ENCODE results near the gene GPBAR1. TPM values are rescaled to one million over a fixed set of nuclear protein-coding genes. Genes with fewer than 3 reads are reported as not detected.

The GPBAR1 gene, protein sequence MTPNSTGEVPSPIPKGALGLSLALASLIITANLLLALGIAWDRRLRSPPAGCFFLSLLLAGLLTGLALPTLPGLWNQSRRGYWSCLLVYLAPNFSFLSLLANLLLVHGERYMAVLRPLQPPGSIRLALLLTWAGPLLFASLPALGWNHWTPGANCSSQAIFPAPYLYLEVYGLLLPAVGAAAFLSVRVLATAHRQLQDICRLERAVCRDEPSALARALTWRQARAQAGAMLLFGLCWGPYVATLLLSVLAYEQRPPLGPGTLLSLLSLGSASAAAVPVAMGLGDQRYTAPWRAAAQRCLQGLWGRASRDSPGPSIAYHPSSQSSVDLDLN
- total RNA-seq = 1.9 TPM

GRCh38 chr2:218260742-218261422 lies at the start of gene GPBAR1:
Gene GPBAR1 (plus strand): TSS chr2:218261015. CDS start chr2:218262725, 1,710 bp downstream.

GRCh38 chr2:218216674-218217359 lies 44.0 kb upstream of the GPBAR1 start, which contains the start of gene ARPC2:
Gene ARPC2 (plus strand): TSS chr2:218217189. CDS start chr2:218217471, 282 bp downstream.

GRCh38 chr2:218269900-218270720 lies 9.3 kb downstream of the GPBAR1 start, which contains the start of the genes AAMP and PNKD:
Gene AAMP (minus strand): TSS chr2:218270137. CDS start chr2:218270086, 51 bp downstream.
Gene PNKD (plus strand): TSS chr2:218270519. CDS start chr2:218270536, 17 bp downstream.

GRCh38 chr2:218292048-218293014 lies 31.5 kb downstream of the GPBAR1 start, which contains the start of gene TMBIM1:
Gene TMBIM1 (minus strand): TSS chr2:218292503. CDS start chr2:218282141, 10,362 bp downstream.

Other genes starting within 250 kb of the GPBAR1 start
- 0.29 TPM for gene RUFY4, start 191.8 kb upstream of the GPBAR1 start, total RNA-seq
- 1.1 TPM for gene CXCR2, start 135.0 kb upstream of the GPBAR1 start, total RNA-seq
- gene CXCR1, start 94.1 kb upstream of the GPBAR1 start, total RNA-seq = 1.4 TPM
- 159 TPM for gene ARPC2, start 43.8 kb upstream of the GPBAR1 start, total RNA-seq
- 141 TPM for gene AAMP, start 9.1 kb downstream of the GPBAR1 start, total RNA-seq
- gene PNKD, start 9.5 kb downstream of the GPBAR1 start, total RNA-seq = 64.0 TPM
- 97.8 TPM for gene TMBIM1, start 31.5 kb downstream of the GPBAR1 start, total RNA-seq
- 4.0 TPM for gene CATIP, start 95.8 kb downstream of the GPBAR1 start, total RNA-seq
- gene SLC11A1, start 121.3 kb downstream of the GPBAR1 start, total RNA-seq = 15.5 TPM
- 126 TPM for gene CTDSP1, start 138.9 kb downstream of the GPBAR1 start, total RNA-seq
- gene VIL1, start 158.1 kb downstream of the GPBAR1 start, total RNA-seq = 12.6 TPM